Keratinocyte (primary cell): ENCODE results near the gene ADAMTS17. TPM values are rescaled to one million over a fixed set of nuclear protein-coding genes. Genes with fewer than 3 reads are reported as not detected.

ENCODE experiments used
- DNase-seq: peaks from one replicate; pipeline ENCODE4 v3.0.0-alpha.2; 2011; ENCODE audit warnings: low read depth, missing footprints, low spot score
- FAIRE-seq: peaks from 2 replicates; lab custom pipeline; 2011; peaks lifted over from hg19 to GRCh38; lab: Jason Lieb, UNC
- H2AFZ ChIP-seq: 2 replicates; pipeline ENCODE4 v1.6.0; 2012; ENCODE audit warnings: low read length, control low read depth, inconsistent platforms; ENCODE audit not compliant: control insufficient read depth
- H3K27ac ChIP-seq: 2 replicates; pipeline ENCODE4 v1.5.1; 2011; ENCODE audit warnings: low read length; ENCODE audit not compliant: control insufficient read depth, insufficient read depth
- H3K27me3 ChIP-seq: 3 replicates; pipeline ENCODE4 v1.6.0; 2011; ENCODE audit warnings: low read length; ENCODE audit not compliant: control insufficient read depth, insufficient read depth; ENCODE audit errors: extremely low read depth
- H3K36me3 ChIP-seq, 2 experiments: 2 replicates in 1 of 2; 3 replicates in 1 of 2; pipeline ENCODE4 v1.5.1; 2011; ENCODE audit warnings: low read length in 2 of 2, mild to moderate bottlenecking in 1 of 2; ENCODE audit not compliant: control insufficient read depth in 2 of 2, insufficient read depth in 2 of 2; ENCODE audit errors: extremely low read depth in 1 of 2
- H3K4me1 ChIP-seq: 3 replicates; pipeline ENCODE4 v1.5.1; 2011; ENCODE audit warnings: low read length; ENCODE audit not compliant: control insufficient read depth, insufficient read depth; ENCODE audit errors: extremely low read depth
- H3K4me2 ChIP-seq: 3 replicates; pipeline ENCODE4 v1.6.0; 2011; ENCODE audit warnings: low read depth, low read length; ENCODE audit not compliant: control insufficient read depth, insufficient read depth; ENCODE audit errors: extremely low read depth
- H3K4me3 ChIP-seq, 3 experiments: fragments of 200-600 bp in 1 of 3; sonication (generic) in 1 of 3; 2 replicates in 2 of 3; 3 replicates in 1 of 3; pipeline ENCODE4 v1.5.1; 2011 to 2016; ENCODE audit warnings: low read length in 3 of 3, mild to moderate bottlenecking in 3 of 3, control low read depth in 2 of 3, inconsistent platforms in 1 of 3, low read depth in 1 of 3, mixed read lengths in 1 of 3, mixed run types in 1 of 3, moderate library complexity in 1 of 3; ENCODE audit not compliant: control insufficient read depth in 2 of 3, insufficient read depth in 2 of 3; ENCODE audit errors: extremely low read depth in 1 of 3
- H3K79me2 ChIP-seq: 2 replicates; pipeline ENCODE4 v1.6.0; 2012; ENCODE audit warnings: low read length; ENCODE audit not compliant: control insufficient read depth, insufficient read depth
- H3K9ac ChIP-seq: 3 replicates; pipeline ENCODE4 v1.6.0; 2011; ENCODE audit warnings: low read length; ENCODE audit not compliant: control insufficient read depth, insufficient read depth; ENCODE audit errors: extremely low read depth
- H3K9me1 ChIP-seq: 3 replicates; pipeline ENCODE4 v1.6.0; 2011; ENCODE audit warnings: low read length; ENCODE audit not compliant: control insufficient read depth, insufficient read depth; ENCODE audit errors: extremely low read depth
- H3K9me3 ChIP-seq: 2 replicates; pipeline ENCODE4 v1.5.1; 2012; ENCODE audit warnings: low read depth, low read length; ENCODE audit not compliant: control insufficient read depth
- H4K20me1 ChIP-seq: 3 replicates; pipeline ENCODE4 v1.6.0; 2011; ENCODE audit warnings: low read length; ENCODE audit not compliant: control insufficient read depth, insufficient read depth; ENCODE audit errors: extremely low read depth
- EZH2 ChIP-seq: IDR thresholded peaks from one replicate; pipeline ENCODE4 v1.6.1; 2012; ENCODE audit warnings: inconsistent platforms, mild to moderate bottlenecking, low read length, moderate library complexity
- dilution Hi-C: fragments of 300-500 bp; cut with MboI; formaldehyde crosslinking; loops from one replicate; pipeline ENCODE4 v1.7.0; 2020; ENCODE audit warnings: low sequenced_read_pairs; ENCODE audit not compliant: extremely low pct_ligation_motif_present
- polyA plus RNA-seq, 5 experiments: library from polyadenylated mRNA; depleted of rRNA in 3 of 5; stranded (reverse) in 3 of 5; stranded (forward) in 1 of 5; unstranded in 1 of 5; fragments of >200 nt; gene quantifications; 1 replicate in 1 of 5; 2 replicates in 3 of 5; 3 replicates in 1 of 5; pipeline versions ENCODE4 v1.2.1 to v1.2.3, GENCODE V29; 2011 to 2012; ENCODE audit warnings: missing spikeins in 2 of 5, low read depth in 1 of 5, low replicate concordance in 1 of 5
- TF ChIP-seq, protein P1 (sequence below), 3 experiments: IDR thresholded peaks in 1 of 3; conservative IDR thresholded peaks in 1 of 3; optimal IDR thresholded peaks in 1 of 3; 2 replicates in 2 of 3; 3 replicates in 1 of 3; pipeline versions ENCODE3 to v1.5.1; 2011; ENCODE audit warnings: low read length in 3 of 3, mild to moderate bottlenecking in 3 of 3, moderate library complexity in 2 of 3, control low read depth in 1 of 3, inconsistent platforms in 1 of 3; ENCODE audit not compliant: insufficient read depth in 2 of 3; ENCODE audit errors: extremely low read depth in 1 of 3

Gene ADAMTS17
- polyA plus RNA-seq, 1 donor (not counting 4 experiments of a cell fraction or from before 2014, with no cell fraction given): 0.18 TPM

GRCh38 chr15:100199711-100200286, 142.0 kb downstream of the ADAMTS17 start:
- H3K27me3 ChIP-seq: peaks cover 26% of the 10 kb centered on the region
- H3K4me1 ChIP-seq: no peaks in the 10 kb centered on the region
- no peak overlapping the region for H3K4me3 ChIP-seq
- DNase-seq (no peak), FAIRE-seq (no peak)
- H2AFZ ChIP-seq: no peak overlapping the region
- no peaks in the 10 kb centered on the region for H3K79me2 ChIP-seq
- no peak overlapping the region for H3K27ac ChIP-seq
- H3K9me1 ChIP-seq: no peaks in the 10 kb centered on the region
- no peak overlapping the region for H3K9ac ChIP-seq
- H3K9me3 ChIP-seq: no peaks in the 10 kb centered on the region
- H3K4me2 ChIP-seq: no peak overlapping the region
- H4K20me1 ChIP-seq: no peaks in the 10 kb centered on the region
- TF ChIP-seq EZH2: no peak
- dilution Hi-C loops: no loop called here
- no peaks in the 10 kb centered on the region for H3K36me3 ChIP-seq

DNA sequence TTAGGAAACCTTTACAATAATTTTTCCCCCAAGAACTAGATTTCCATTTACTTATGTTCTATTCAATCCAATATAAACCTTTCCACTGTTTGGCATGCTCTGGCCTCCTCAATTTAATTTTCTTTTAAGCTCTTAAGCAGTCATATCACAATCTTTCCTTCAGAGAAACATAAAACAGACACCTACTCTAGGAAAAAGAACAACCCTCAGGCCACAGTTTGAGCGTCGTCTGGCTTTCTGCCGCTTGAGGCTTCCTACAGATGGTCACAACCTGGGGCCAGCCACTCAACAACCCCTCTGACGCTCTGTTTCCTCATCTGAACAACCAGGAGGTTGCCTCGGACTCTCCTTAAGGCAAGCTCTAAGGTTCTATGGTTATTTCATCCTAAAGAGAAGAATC, 143.3 kb downstream of the ADAMTS17 start:
- no peaks in the 10 kb centered on the region for H3K9me1 ChIP-seq
- H3K79me2 ChIP-seq: no peaks in the 10 kb centered on the region
- H3K36me3 ChIP-seq: no peaks in the 10 kb centered on the region
- dilution Hi-C loops: no loop called here
- H3K27ac ChIP-seq: no peak overlapping the region
- no peaks in the 10 kb centered on the region for H3K9me3 ChIP-seq
- no peak overlapping the region for H3K4me2 ChIP-seq
- H3K9ac ChIP-seq: no peak overlapping the region
- no peak overlapping the region for H2AFZ ChIP-seq
- peaks cover 23% of the 10 kb centered on the region for H3K27me3 ChIP-seq
- TF ChIP-seq, protein P1, sequence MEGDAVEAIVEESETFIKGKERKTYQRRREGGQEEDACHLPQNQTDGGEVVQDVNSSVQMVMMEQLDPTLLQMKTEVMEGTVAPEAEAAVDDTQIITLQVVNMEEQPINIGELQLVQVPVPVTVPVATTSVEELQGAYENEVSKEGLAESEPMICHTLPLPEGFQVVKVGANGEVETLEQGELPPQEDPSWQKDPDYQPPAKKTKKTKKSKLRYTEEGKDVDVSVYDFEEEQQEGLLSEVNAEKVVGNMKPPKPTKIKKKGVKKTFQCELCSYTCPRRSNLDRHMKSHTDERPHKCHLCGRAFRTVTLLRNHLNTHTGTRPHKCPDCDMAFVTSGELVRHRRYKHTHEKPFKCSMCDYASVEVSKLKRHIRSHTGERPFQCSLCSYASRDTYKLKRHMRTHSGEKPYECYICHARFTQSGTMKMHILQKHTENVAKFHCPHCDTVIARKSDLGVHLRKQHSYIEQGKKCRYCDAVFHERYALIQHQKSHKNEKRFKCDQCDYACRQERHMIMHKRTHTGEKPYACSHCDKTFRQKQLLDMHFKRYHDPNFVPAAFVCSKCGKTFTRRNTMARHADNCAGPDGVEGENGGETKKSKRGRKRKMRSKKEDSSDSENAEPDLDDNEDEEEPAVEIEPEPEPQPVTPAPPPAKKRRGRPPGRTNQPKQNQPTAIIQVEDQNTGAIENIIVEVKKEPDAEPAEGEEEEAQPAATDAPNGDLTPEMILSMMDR (optimal IDR thresholded peaks at IDR 0.05 in 1 of 3, IDR thresholded peaks at IDR 0.05 in 1 of 3, conservative IDR thresholded peaks at IDR 0.05 in 1 of 3; ENCODE audit: extremely low read depth in 1 of 3, insufficient read depth in 2 of 3, low read length in 3 of 3): no peak
- TF ChIP-seq EZH2: no peak
- DNase-seq (no peak), FAIRE-seq (no peak)
- no peaks in the 10 kb centered on the region for H3K4me1 ChIP-seq
- no peak overlapping the region for H3K4me3 ChIP-seq
- no peaks in the 10 kb centered on the region for H4K20me1 ChIP-seq
